NCI-H1694 treated with DMSO at 0.1 percent for 48 hours (cell line): ENCODE data around the gene INSR.
"Not testable (repeated sequence)": the region's sequence is repeated elsewhere in the genome, so short reads cannot be mapped to it uniquely, and the experiment has no call there.

Source experiments
- DNase-seq: peaks from one replicate; lab custom pipeline; 2025; lab: John Stamatoyannopoulos, UW

Gene INSR

DNA sequence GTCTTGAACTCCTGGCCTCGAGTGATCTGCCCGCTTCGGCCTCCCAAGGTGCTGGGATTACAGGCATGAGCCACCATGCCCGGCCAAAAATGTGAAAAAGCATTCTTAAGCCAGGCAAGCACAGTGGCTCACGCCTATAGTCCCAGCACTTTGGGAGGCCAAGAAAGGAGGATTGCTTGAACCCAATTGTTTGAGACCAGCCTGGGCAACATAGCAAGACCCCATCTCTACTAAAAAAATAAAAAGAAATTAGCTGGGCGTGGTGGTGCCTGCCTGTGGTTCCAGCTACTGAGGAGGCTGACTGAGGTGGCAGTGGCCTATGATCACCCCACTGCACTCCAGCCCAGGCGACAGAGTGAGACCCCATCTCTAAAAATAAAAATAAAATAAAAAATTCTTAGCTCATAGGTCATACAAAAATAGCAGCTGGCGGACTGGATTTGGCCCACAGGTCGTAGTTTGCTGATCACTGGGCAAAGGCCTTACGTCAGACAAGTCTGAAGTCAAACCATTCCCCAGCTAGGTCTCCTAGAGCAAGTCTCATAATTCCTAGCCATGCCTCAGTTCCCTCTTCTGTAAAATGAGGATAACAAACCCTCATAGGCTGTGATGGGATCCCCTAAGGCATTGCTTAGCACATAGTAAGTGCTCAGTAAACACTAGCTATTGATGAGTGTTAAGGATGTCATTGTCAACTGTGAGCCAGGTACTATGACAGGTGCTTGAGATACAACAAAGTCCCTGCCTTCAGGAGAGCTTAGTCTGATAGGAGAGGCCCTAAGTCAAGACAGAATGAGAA is 36.0 kb downstream of the INSR start:
- DNase-seq: no peak

DNA sequence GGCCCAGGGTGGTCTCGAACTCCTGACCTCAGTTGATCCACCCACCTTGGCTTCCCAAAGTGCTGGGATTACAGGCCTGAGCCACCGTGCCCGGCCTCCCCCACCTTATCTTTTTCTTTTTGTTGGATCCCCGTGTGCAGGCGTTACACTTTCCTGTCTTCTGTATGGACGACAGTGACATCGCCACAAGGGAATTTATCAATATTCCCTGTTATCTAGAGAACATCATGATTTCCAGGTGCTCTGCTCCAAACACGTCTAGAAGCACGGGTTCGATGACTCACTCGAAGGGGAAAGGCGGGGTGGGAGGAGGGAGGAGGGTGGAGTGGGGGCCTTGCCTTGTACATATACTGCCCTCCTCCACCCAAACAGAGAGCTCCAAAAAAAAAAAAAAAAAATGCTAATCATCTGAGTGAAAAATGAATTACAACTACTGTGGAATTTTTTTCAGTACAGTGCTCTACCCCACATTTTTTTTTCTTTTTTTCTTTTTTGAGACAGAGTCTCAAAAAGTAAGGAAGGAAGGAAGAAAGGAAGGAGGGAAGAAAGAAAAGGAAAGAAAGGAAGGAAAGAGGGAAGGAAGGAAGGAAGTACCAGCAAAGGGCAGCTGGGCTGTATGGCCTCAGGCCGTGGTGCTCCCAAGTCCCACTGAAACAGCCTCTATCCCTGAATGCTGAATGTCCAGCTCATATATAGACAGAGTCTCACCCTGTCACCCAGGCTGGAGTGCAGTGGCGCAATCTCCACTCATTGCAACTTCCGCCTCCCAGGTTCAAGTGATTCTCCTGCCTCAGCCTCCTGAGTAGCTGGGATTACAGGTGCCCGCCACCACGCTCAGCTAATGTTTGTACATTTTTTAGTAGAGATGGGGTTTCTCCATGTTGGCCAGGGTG is 36.8 kb downstream of the INSR start:
- DNase-seq: no peak

DNA sequence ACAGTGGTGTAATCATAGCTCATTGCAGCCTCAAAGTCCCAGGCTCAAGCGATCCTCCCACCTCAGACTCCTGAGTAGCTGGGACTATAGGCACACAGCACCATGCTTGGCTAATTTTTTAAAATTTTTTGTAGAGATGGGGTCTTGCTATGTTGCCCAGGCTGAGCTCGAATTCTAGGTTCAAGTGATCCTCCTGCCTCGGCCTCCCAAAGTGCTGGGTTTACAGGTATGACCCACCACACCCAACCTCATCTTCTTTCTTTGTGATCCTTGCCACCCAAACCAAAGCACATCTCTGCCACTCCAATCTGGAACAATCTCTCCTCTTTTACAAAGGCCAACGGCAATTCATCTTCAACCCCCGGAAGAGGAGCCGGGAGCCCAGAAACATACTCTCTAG is 38.6 kb downstream of the INSR start:
- DNase-seq: no peak

DNA sequence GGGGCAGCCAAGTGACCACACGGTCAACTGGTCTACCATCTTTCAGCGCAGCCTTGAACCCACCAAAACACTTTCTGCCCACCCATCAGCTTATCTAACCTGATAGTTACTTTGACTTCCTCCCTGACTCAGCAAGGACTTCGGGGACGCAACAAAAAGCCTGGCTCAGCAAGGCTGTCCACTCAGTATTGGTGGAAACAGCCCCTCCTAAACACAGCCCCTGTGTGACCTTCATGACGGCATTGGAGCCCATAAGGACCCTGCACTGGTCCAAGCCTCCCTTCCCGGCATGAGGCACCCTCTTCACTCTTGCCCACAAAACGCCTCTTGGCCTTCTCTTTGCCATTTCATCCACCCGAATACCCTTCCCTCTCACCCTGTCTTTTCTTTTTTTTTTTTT is 39.1 kb downstream of the INSR start:
- DNase-seq: no peak

DNA sequence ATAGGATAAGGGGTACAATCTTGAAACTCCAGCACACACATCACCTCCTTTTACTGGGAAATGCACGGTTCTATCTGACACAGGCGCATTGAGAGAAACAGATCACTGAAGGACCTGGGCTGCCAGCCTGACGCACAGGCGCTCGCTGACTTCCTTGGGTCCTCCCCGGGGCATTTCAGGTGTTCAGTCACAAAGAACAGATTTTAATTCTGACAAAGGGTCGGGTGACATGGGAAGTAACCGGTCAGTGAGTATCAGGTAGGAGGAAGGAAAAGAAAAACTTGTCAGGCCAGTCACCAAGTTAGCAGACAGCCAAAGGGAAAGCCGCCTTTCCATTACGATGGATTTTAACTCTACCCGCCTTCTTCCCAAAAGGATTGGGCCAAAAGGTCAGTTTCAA is 39.6 kb downstream of the INSR start:
- DNase-seq: no peak

DNA sequence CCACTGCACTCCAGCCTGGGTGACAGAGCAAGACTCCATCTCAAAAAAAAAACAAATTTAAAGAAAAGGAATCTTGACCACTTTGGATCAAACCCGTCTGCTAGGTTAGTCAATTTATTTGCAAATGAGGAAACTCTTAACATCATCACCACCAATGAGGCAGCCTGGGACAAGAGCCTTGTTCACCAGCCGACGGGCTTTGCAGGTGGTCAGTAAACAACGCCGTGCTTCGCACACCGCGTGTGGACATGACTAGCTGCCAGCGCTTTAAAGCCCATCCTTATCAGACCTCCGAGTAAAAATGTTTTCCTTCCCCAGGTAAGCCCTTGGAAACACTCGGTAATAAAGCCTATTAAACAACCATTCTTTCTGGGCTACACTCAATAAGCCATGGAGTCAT is 41.9 kb downstream of the INSR start:
- no peak for DNase-seq

DNA sequence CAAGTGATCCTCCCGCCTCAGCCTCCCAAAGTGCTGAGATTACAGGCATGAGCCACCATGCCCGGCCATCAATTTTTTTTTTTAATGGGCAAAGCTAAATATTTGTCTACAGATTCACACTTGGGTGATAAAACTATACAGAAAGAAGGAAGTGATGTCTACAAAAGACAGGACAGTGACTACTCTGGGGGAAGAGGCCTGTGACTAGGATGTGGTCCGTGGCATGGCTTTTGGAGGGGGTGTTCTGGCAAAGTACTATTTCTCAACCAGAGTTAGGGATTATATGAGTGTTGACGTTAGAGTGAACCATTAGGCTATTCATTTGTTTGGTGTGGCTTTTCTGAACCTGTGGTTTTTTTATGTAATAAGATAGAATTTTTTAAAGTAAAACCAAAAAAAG is 42.7 kb downstream of the INSR start:
- DNase-seq: no peak

DNA sequence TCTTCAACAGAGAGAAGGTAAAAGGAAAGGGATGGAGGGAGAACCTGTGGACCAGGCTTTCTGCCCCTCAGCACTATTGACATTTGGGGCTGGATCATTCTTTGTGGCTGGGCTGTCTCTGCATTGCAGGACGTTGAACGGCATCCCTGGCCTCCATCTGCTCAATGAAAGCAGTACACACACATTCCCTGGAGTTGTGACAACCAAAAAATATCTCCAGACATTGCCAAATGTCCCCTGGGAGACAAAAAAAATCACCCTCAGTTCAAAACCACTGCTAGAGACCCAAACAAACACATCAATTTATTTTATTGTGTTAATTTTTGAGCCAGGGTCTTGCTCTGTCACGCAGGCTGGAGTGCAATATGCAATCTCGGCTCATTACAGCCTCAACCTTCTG is 43.3 kb downstream of the INSR start:
- no peak for DNase-seq

DNA sequence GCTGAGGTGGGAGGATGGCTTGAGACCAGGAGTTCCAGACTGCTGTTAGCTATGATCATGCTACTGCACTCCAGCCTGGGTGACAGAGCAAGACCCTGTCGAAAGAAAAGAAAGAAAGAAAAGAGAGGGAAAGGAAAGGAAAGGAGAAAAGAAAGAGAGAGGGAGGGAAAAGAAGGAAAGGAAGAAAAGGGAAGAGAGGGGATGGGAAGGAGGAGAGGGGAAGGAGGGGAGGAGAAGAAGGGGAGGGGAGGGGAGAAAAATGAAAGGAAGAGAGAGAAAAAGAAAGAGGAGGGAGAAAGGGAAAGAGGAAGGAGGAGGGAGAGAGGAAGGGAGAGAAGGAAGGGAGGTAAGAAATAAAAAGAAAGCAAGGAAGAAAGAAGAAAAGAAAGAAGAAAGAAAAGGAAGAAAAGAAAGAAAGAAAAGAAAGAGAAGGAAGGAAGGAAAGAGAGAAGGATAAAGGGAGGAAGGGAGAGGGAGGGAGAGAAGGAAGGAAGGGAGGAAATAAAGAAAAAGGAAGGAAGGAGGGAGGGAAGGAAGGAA is 44.1 kb downstream of the INSR start:
- no peak for DNase-seq

DNA sequence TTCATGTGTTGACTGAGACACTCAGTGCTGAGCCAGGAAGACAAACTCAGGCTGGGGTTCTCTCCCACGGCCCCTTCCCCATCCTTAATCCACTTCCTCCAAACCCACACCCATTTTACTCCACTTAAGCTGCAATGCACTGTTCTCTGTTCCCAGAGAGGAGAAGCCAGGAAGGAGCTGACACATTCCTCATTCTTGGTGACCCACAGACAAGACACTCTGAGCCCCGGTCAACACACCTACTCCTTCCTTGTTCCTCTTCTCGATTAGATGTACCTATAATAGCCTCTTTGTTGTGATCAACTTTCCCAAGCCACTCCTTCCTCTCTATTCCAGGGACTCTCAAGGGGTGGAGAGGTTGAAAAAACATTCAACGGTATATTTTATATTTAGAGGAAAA is 47.1 kb downstream of the INSR start:
- no peak for DNase-seq

DNA sequence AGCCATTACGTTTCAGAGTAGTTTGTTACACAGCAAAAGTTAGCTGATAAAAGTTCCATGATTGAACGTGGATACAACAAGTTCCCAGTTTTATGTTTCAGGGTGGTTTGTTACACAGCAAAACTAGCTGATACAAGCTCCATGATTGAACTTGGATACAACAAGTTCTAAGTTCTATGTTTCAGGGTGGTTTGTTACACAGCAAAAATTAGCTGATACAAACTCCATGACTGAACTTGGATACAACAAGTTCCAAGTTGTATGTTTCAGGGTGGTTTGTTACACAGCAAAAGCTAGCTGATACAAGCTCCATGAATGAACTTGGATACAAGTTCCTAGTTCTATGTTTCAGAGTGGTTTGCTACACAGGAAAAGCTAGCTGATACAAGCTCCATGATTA is 47.6 kb downstream of the INSR start:
- DNase-seq: no peak

DNA sequence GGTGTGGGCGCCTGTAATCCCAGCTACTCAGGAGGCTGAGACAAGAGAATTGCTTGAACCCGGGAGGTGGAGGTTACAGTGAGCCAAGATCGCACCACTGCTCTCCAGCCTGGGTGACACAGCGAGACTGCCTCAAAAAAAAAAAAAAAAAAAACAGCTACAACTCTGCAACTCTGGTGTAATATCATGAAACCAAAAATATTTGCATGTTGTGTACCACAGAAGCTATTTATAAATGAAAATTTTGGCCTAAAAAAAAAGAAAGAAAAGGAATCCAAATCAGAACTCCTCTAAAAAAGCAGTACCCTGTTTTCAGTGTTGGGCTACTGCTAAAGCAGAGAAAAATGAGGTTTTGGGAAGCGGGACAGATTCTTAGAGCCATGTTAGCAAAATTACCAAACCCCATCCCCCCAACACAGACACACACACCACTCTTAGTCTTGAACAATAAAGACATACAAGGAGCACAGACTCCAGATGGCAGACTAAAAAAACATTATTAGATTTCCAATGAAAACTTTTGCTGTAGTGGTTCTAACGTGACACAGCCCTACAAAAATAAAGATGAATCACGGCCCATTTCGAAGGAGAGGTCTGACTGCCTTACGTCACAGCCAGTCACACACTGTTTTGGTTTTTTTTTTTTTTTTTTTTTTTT is 51.5 kb downstream of the INSR start:
- DNase-seq: no peak

DNA sequence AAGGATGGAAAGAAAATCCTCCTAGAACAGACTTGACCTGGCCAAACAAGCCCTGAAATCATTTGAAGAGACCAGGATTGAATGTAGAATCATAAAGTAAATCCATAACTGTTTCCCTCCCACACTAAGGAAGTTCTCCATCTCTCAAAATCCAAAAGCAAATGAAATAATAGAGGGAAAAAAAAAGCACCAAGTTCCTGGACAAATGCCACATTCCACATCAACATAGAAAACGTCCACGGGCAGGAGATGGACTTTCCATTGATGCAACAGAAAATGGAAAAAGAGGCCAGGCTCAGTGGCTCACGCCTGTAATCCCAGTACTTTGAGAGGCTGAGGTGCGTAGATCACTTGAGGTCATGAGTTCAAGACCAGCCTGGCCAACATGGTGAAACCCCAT is 56.2 kb downstream of the INSR start:
- DNase-seq: no peak

DNA sequence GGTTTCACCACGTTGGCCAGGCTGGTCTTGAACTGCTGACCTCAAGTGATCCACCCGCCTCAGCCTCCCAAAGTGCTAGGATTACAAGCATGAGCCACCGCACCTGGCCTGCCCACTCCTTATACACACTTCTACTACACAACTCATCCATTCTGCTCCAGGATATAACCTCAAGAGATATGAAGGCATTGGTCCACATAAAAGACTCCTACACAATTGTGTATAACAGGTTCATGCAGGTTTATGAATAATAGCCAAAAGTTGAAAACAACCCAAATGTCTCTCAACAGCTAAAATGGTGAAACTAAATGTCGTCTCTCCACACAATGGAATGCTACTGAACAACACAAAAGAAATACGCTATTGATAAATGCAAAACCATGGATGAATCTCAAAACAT is 58.1 kb downstream of the INSR start:
- DNase-seq: no peak

DNA sequence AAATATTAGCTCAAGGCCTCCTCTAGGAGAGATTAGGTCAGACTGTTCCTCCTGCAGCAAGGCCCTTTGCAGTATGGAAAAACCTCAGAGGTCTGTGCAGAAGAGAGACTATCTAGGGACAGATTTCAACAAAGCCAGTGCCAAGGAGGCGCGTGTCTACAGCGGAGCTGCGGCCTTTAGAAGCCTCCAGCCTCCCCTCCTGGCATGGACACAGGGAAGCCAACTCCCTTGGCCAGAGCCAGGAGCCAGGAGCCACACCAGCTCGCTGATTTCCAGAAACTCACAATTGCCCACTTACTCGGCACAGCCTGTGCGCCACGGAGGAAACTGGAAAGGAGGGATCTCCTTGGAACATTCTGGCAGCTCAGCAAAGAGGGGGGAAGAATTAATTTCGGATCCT is 63.4 kb downstream of the INSR start:
- no peak for DNase-seq

DNA sequence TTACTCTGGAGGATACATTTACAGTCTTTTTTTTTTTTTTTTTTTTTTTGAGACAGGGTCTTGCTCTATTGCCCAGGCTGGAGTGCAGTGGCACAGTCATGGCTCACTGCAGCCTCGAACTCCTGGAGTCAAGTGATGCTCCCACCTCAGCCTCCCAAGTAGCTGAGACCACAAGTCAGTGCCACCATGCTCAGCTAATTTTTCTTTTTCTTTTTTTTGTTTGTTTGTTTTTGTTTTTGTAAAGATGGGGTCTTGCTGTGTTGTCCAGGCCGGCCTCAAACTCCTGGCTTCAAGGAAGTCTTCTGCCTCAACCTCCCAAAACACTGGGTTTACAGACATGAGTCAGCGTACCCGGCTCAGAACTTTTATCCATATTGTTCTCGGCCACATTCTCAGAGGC is 64.5 kb downstream of the INSR start:
- no peak for DNase-seq

DNA sequence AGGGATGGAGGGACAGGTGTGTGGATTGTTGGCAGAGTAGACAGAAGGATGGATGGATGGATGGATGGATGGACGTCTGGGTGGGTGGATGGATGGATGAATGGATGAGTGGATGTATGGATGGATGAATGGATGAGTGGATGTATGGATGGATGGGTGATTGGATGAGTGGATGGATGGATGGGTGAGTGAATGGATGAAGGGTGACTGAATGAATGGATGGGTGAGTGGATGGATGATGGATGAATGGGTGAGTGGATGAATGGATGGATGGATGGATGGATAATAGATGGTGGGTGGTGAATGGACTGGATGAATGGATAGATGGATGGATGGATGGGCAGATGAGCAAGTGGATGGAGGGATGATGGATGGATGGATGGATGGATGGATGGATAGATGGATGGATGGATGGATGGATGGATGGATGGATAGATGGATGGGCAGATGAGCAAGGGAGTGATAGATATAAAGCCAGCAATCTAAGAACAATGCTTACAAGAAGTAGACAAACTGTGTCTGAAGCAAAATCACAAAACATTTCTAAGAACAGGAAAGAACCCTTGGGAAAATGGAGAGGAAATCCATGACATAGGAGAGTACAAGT is 65.2 kb downstream of the INSR start:
- DNase-seq: no peak

DNA sequence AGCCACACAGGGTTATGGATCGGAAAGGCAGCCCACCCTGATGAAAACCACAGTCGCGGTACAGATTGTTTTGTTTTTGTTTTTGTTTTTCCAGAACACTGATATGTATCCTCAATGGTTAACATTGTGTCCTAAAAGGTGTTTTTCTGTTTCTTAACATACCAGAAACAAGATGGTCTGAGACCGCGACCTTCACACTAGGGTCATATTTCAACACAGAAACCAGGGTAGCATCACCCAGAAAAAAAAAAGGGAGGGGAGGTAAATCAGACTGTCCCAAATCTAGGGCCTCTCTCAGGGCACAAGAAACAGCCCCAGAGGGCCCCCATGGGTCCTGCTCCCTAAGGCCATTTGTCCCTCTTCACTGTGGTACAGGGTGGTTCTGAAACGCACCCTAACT is 66.5 kb downstream of the INSR start:
- DNase-seq: no peak

DNA sequence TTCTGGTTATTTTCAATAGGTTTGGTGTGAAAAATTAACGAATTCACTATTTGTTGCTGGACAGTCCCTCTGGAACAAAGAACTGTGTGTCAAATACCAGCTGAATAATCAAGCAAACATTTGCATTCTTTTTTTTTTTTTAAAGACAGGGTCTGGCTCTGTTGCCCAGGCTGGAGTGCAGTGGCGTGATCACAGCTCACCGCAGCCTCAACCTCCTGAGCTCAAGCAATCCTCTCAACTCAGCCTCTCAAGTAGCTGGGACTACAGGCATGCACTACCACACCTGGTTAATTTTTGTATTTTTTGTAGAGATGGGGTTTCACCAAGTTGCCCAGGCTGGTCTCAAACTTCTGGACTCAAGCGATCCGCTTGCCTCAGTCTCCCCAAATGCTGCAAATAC is 67.1 kb downstream of the INSR start:
- DNase-seq: not testable (repeated sequence)

DNA sequence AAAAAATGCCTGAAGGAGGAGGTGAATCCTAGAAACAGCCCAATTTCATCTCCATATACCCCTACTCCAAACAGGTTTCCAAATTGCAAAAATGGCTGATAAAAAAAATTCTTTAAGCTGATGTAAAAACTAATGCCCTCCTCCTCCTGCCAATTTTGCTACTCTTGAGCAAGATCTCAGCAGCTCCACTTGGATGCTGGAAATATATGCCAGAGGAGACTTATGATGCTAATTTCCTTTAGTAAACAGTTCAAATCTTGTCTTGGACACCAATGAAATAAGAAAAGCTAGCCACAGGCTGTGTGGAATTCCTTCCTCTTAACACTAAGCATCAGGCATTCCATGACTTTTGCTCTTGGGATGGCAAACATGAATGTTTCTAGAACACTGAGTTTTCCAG is 67.5 kb downstream of the INSR start:
- no peak for DNase-seq

DNA sequence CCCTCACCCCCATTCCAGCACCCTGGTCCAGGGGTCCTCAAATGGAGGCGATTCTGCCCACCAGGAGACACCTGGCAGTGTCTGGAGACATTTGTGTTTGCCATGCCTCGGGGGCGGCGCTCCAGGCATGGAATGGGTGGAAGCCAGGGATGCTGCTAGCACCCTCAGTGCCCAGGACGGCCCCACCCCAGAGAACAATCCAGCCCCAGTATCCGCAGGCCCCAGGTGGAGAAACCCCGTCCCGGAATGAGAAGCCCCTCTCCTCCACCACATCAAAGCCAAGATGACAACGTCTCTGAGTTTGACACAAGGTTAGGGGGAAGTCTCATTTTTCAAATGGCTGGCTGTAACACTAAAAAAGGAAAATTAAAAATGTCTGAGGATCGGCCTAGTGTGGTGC is 68.5 kb downstream of the INSR start:
- no peak for DNase-seq

DNA sequence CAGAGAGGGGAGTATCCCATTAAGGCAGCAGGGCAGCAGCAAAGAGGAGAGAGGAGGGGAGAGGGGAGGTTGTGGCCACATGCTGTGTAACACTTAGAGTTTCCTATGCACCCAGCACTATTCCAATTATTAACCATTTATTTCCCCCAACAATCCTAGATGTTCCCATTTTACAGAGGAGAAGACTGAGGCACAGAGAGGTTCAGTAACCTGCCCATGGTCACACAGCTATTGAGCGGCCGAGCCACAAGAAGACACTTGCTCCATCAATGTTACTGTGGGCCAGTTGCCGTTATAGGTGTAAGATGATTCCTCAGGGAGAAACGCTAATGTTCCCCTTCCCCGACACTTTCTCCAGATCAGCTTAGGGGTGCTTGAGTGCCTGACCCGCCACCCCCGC is 69.2 kb downstream of the INSR start:
- no peak for DNase-seq
